GM06990 (cell line): ENCODE results near the gene MRPL58.
"Not testable (repeated sequence)": the region's sequence is repeated elsewhere in the genome, so short reads cannot be mapped to it uniquely, and the experiment has no call there.

Experiments used
- DNase-seq: peaks from one replicate; pipeline ENCODE4 v3.0.0-alpha.2; 2011; ENCODE audit not compliant: insufficient read length; ENCODE audit errors: extremely low read depth
- H3K27me3 ChIP-seq: replicated peaks from 2 replicates; pipeline ENCODE4 v1.6.0; 2011; ENCODE audit warnings: low read length; ENCODE audit not compliant: control insufficient read depth, insufficient read depth
- H3K36me3 ChIP-seq: 2 replicates; pipeline ENCODE4 v1.5.1; 2011; ENCODE audit warnings: low read length; ENCODE audit not compliant: control insufficient read depth, insufficient read depth
- H3K4me3 ChIP-seq: replicated peaks from 2 replicates; pipeline ENCODE4 v1.5.1; 2011; ENCODE audit warnings: low read depth, mild to moderate bottlenecking, control low read depth, low read length
- CTCF ChIP-seq: IDR thresholded peaks from 2 replicates; pipeline ENCODE4 v1.5.1; 2011; ENCODE audit warnings: low read length, control low read depth, mild to moderate bottlenecking, inconsistent platforms; ENCODE audit not compliant: insufficient read depth, poor library complexity, severe bottlenecking

The MRPL58 gene

GRCh38 chr17:75036643-75037268 lies 24.3 kb downstream of the MRPL58 start:
- Histone ChIP-seq H3K4me3 (no peak overlapping the region), H3K36me3 (peaks cover 2% of the 10 kb centered on the region), H3K27me3 (no peaks in the 10 kb centered on the region)
- DNase-seq: no peak
- no peak for TF ChIP-seq CTCF

- Histone ChIP-seq H3K36me3 (peaks cover 4% of the 10 kb centered on the region), H3K4me3 (no peak overlapping the region), H3K27me3 (no peaks in the 10 kb centered on the region)
- no peak for DNase-seq
- TF ChIP-seq CTCF: no peak
These were observed 26.8 kb downstream of the MRPL58 start for GRCh38 chr17:75039238-75039637.

GRCh38 chr17:75041656-75042280 lies 29.3 kb downstream of the MRPL58 start:
- peaks cover 4% of the 10 kb centered on the region for H3K36me3 ChIP-seq
- no peak for DNase-seq
- no peak overlapping the region for H3K4me3 ChIP-seq
- TF ChIP-seq CTCF: no peak
- H3K27me3 ChIP-seq: no peaks in the 10 kb centered on the region

- H3K4me3 ChIP-seq, DNase-seq: not testable (repeated sequence)
These were observed 31.3 kb downstream of the MRPL58 start for GRCh38 chr17:75043789-75044188.

GRCh38 chr17:75044716-75045115 lies 32.2 kb downstream of the MRPL58 start:
- no peak for TF ChIP-seq CTCF
- H3K4me3 ChIP-seq: no peak overlapping the region
- DNase-seq: no peak

More at GRCh38 chr17:75043789-75044188, 31.3 kb downstream of the MRPL58 start:
- not testable (repeated sequence) for H3K27me3 ChIP-seq, H3K36me3 ChIP-seq

GRCh38 chr17:75045946-75046406 lies 33.5 kb downstream of the MRPL58 start:
- not testable (repeated sequence) for H3K27me3 ChIP-seq, H3K36me3 ChIP-seq, DNase-seq
- H3K4me3 ChIP-seq: peak overlapping the region; percentile 100

More at GRCh38 chr17:75044716-75045115, 32.2 kb downstream of the MRPL58 start:
- H3K27me3 ChIP-seq: no peaks in the 10 kb centered on the region
- peaks cover 2% of the 10 kb centered on the region for H3K36me3 ChIP-seq
